Vagina (tissue), 2 donors: ENCODE data around the gene DIAPH3. TPM values are rescaled to one million over a fixed set of nuclear protein-coding genes. Genes with fewer than 3 reads are reported as not detected.

Source experiments
- DNase-seq, 2 donors: peaks; one replicate each; pipeline ENCODE4 v3.0.0-alpha.2; 2017; ENCODE audit errors: extremely low spot score in 2 of 2
- H3K27ac ChIP-seq: fragments of 200-600 bp; sonication (generic); one replicate; pipeline ENCODE4 v1.5.1; 2019
- H3K27me3 ChIP-seq: fragments of 200-600 bp; sonication (generic); one replicate; pipeline ENCODE4 v1.5.1; 2019
- H3K36me3 ChIP-seq, 2 donors: fragments of 200-600 bp; sonication (generic); one replicate each; pipeline ENCODE4 v1.5.1; 2017 to 2019
- H3K4me1 ChIP-seq: fragments of 200-600 bp; sonication (generic); one replicate; pipeline ENCODE4 v1.5.1; 2019
- H3K4me3 ChIP-seq, 2 donors: fragments of 200-600 bp; sonication (generic); 1 replicate in 1 of 2; 2 replicates in 1 of 2; pipeline ENCODE4 v1.5.1; 2016 to 2019
- H3K9me3 ChIP-seq: fragments of 200-600 bp; sonication (generic); one replicate; pipeline ENCODE4 v1.5.1; 2019
- CTCF ChIP-seq, 3 experiments: fragments of 450-650 bp in 2 of 3; fragments of 200-600 bp in 1 of 3; sonication (generic) in 1 of 3; IDR thresholded peaks; one replicate each; pipeline ENCODE4 v1.5.1; 2017 to 2019; ENCODE audit warnings: antibody characterized with exemption in 3 of 3, mild to moderate bottlenecking in 2 of 3, moderate library complexity in 2 of 3
- POLR2A ChIP-seq, 2 donors: fragments of 450-650 bp; IDR thresholded peaks; one replicate each; pipeline ENCODE4 v1.6.1; 2017; ENCODE audit warnings: antibody characterized with exemption in 2 of 2, mild to moderate bottlenecking in 2 of 2, moderate library complexity in 2 of 2
- POLR2AphosphoS5 ChIP-seq, 2 donors: sonication (generic); formaldehyde crosslinking; IDR thresholded peaks; one replicate each; pipeline ENCODE4 v1.9.0; 2017; ENCODE audit warnings: antibody characterized with exemption in 2 of 2, mild to moderate bottlenecking in 2 of 2, low read depth in 1 of 2; ENCODE audit not compliant: insufficient read depth in 1 of 2
- intact Hi-C: fragments of 100-400 bp; cut with DNase I; formaldehyde crosslinking; loops from one replicate; pipeline ENCODE4 v1.15.1; 2023
- total RNA-seq: library from RNA; depleted of rRNA; stranded (reverse); fragments of >200 nt; gene quantifications from one replicate; pipeline ENCODE4 v1.2.3, GENCODE V29; 2016

DIAPH3 gene
- total RNA-seq, 1 donor from 2014 or later: 1.2 TPM

- TF ChIP-seq POLR2AphosphoS5 (IDR thresholded peaks at IDR 0.05; ENCODE audit: insufficient read depth in 1 of 2, low read depth in 1 of 2) (no peak), POLR2A (IDR thresholded peaks at IDR 0.05) (no peak), CTCF (IDR thresholded peaks at IDR 0.05) (no peak)
- Histone ChIP-seq H3K9me3 (no peaks in the 10 kb centered on the region), H3K4me3 (no peak overlapping the region), H3K27ac (no peak overlapping the region), H3K36me3 (no peaks in the 10 kb centered on the region), H3K4me1 (no peaks in the 10 kb centered on the region), H3K27me3 (no peaks in the 10 kb centered on the region)
- no peak for DNase-seq
- intact Hi-C loops: no loop called here
Measured at GRCh38 chr13:59651479-59651878, 512.2 kb downstream of the DIAPH3 start.

- TF ChIP-seq POLR2AphosphoS5 (IDR thresholded peaks at IDR 0.05; ENCODE audit: insufficient read depth in 1 of 2, low read depth in 1 of 2) (no peak), POLR2A (IDR thresholded peaks at IDR 0.05) (no peak), CTCF (IDR thresholded peaks at IDR 0.05) (no peak)
- no peak for DNase-seq
- Histone ChIP-seq H3K36me3 (no peaks in the 10 kb centered on the region), H3K27ac (no peak overlapping the region), H3K4me3 (no peak overlapping the region), H3K4me1 (no peaks in the 10 kb centered on the region), H3K9me3 (no peaks in the 10 kb centered on the region), H3K27me3 (no peaks in the 10 kb centered on the region)
- intact Hi-C loops: no loop called here
Measured at GRCh38 chr13:59643906-59644626, 519.7 kb downstream of the DIAPH3 start.

- DNase-seq: no peak
- no peaks in the 10 kb centered on the region for H3K4me1 ChIP-seq
- no peaks in the 10 kb centered on the region for H3K36me3 ChIP-seq
- intact Hi-C loops: no loop called here
- no peaks in the 10 kb centered on the region for H3K9me3 ChIP-seq
- no peak overlapping the region for H3K27ac ChIP-seq
- H3K4me3 ChIP-seq: no peak overlapping the region
- TF ChIP-seq POLR2A (IDR thresholded peaks at IDR 0.05) (no peak), CTCF (IDR thresholded peaks at IDR 0.05) (no peak), POLR2AphosphoS5 (IDR thresholded peaks at IDR 0.05; ENCODE audit: insufficient read depth in 1 of 2, low read depth in 1 of 2) (no peak)
- H3K27me3 ChIP-seq: no peaks in the 10 kb centered on the region
Measured at GRCh38 chr13:59643364-59643841, 520.3 kb downstream of the DIAPH3 start.

GRCh38 chr13:59641817-59642216, 521.9 kb downstream of the DIAPH3 start:
- intact Hi-C loops: no loop called here
- Histone ChIP-seq H3K36me3 (no peaks in the 10 kb centered on the region), H3K27me3 (no peaks in the 10 kb centered on the region), H3K4me3 (no peak overlapping the region), H3K4me1 (no peaks in the 10 kb centered on the region), H3K9me3 (no peaks in the 10 kb centered on the region), H3K27ac (no peak overlapping the region)
- DNase-seq: no peak
- TF ChIP-seq POLR2A (IDR thresholded peaks at IDR 0.05) (no peak), POLR2AphosphoS5 (IDR thresholded peaks at IDR 0.05; ENCODE audit: insufficient read depth in 1 of 2, low read depth in 1 of 2) (no peak), CTCF (IDR thresholded peaks at IDR 0.05) (no peak)

- intact Hi-C loops: no loop called here
Measured at GRCh38 chr13:59641261-59641660, 522.5 kb downstream of the DIAPH3 start.

More at GRCh38 chr13:59641261-59641660, 522.5 kb downstream of the DIAPH3 start:
- no peak overlapping the region for H3K27ac ChIP-seq
- no peaks in the 10 kb centered on the region for H3K27me3 ChIP-seq
- no peak for DNase-seq
- TF ChIP-seq POLR2AphosphoS5 (IDR thresholded peaks at IDR 0.05; ENCODE audit: insufficient read depth in 1 of 2, low read depth in 1 of 2) (no peak), POLR2A (IDR thresholded peaks at IDR 0.05) (no peak), CTCF (IDR thresholded peaks at IDR 0.05) (no peak)
- H3K9me3 ChIP-seq: no peaks in the 10 kb centered on the region
- H3K4me1 ChIP-seq: no peaks in the 10 kb centered on the region
- no peaks in the 10 kb centered on the region for H3K36me3 ChIP-seq
- no peak overlapping the region for H3K4me3 ChIP-seq
